ENCODE results near the gene RASSF4.

The RASSF4 gene

DNA sequence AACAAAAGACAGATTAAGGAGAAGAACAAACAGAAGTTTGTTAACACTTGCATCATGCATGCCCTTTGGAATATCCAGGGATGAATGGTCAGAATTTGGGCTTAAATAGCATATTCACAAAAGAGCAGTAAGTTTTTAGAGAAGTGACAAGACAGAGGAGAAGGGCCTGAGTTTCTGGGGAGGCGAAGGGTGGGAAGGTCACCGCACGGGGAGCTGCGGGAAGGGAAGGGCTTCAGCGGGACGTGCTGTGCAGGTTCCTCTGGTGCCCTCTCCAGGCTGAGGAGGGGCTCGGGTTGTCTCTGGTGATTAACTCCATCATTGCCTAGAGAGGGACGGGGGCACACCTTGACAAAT is 30.7 kb downstream of the RASSF4 start:
- no peak for DNase-seq (ENCODE audit: low read depth)

DNA sequence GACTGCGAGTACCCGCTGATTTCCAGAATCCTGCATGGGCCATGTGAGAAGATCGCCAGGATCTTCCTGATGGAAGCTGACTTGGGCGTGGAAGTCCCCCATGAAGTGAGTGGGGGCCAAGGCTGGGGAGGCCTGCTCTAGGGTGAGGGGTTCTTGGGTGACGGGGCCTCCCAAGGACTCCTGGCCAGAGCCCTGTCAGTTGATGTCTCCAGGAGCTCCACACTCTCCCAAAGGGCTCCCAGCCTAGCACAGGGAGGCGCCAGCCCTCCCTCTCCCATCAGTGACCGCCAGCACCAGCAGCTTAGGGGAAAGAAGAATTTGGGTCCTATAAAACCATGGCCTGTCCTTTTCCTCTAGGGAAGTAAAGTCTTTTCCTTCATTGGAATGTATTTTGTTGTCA is 31.4 kb downstream of the RASSF4 start:
- no peak for DNase-seq (ENCODE audit: low read depth)

DNA sequence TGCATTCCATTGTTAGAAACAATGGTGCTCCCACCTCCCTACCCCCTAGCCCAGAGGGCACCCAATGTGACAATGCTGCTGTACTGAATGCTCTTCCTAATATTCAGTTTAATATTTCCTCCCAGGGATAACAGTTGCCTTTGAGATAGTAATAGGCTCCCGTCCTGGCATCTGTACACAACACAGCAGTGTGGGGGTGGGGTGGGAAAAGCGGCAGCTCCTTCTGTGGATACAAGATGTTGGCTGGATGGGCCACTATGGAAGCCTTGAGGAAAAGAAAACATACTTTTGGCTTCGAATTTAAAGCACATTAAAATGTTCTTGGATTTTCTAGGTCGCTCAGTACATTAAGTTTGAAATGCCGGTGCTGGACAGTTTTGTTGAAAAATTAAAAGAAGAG is 32.0 kb downstream of the RASSF4 start:
- DNase-seq (ENCODE audit: low read depth): no peak

DNA sequence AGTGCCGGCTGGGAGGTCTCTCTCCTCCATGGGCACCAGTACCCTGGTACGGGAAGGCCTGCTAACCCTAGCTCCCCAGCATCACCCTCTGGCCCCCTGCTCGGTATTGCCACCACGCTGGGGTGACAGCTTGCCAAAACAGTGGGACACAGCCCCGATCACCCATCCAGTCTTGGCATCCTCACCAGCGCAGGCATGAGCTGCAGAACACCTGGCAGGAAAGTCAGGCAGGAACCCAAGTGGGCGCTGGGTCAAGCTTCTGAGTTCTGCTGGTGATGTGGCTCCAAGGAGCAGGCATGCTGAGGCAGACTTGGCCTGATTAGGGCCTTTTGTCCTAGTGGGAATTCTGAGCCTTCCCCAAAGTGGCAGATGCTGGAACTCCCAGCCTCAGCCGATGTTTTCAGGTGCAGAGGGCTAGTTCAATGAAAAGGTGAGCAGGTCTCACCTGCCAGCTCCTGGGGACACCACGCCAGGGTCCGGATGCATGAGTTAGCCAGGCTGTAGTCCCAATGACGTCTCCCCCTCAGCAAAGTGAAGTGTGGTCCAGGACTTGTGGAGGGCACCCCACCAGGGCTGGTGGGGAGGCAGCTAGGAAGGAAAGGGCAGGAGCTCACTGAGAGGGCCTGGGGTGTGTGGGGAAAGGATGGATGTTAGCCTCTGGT is 32.6 kb downstream of the RASSF4 start:
- no peak for DNase-seq (ENCODE audit: low read depth)

DNA sequence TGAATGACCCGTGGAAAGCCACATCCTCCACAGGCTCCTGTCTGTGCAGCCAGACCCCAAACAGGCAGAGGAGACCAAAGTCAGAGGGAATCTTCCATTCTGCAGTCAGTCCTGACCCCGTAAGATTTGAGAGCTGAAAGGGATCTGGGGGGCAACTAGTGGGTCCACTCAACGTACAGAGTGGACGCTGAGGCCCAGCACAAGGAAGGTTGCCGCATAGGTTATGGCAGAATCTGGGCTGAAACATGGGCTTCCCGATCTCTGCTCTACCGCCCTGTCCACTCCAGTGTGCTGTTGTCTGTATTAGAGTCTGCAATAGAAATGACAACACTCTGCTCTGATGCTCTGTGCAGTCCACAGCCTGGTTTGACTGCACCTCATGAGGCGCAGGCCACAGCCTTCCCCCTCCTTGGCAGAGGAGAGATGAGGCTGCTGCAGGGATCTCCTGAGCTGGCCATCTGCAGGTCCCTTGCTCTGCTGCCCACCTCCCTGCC is 33.2 kb downstream of the RASSF4 start:
- no peak for DNase-seq (ENCODE audit: low read depth)

DNA sequence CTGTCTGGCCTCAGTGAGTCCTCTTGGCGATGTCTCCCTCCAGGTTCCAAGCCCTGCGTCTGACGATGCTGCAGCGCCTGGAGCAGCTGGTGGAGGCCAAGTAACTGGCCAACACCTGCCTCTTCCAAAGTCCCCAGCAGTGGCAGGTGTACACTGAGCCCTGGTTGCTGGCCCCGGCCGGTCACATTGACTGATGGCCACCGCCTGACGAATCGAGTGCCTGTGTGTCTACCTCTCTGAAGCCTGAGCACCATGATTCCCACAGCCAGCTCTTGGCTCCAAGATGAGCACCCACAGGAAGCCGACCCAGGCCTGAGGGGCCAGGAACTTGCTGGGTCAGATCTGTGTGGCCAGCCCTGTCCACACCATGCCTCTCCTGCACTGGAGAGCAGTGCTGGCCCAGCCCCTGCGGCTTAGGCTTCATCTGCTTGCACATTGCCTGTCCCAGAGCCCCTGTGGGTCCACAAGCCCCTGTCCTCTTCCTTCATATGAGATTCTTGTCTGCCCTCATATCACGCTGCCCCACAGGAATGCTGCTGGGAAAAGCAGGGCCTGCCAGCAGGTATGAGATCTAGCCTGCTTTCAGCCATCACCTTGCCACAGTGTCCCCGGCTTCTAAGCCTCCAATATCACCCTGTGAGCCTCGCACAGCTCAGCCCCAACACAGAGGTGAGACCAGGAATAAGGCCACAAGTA is 33.8 kb downstream of the RASSF4 start:
- no peak for DNase-seq (ENCODE audit: low read depth)

DNA sequence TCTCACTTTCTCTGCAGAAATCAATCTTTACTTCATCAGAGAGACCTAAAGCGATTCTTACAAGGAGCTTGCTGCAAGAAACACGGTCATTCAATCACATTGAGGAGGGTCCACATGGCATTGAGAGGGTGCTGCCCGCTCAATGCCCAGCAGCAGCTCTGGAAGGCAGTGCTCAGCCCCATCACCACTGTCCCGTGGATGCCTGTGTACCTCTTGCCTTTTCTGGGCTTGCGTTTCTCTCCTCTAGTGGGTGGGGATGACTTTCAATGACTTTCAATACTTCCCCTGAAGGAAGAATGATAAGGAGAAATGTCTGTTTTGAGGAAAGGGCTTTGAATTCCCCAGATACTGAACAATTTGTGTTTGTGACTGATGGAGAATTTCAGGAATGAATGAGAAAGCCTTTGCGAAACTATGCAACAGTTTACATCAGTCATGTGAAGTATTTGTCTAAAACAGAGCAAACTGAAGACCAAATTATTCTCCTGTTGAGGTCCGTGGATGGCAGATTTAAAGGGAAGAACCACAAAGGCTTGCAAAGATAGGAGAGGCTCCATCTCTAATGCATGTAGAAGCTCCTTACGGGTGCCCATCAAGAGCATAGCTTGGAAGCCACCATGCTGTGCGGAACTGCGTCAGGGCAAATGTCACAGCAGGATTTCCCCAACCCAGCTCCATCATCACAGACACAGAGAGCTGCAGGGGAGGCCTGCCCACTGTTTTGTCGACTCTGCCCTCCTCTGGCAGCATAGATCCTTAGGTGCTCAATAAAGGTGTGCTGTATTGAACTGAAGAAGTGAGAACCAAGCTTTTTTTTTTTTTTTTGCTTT is 34.5 kb downstream of the RASSF4 start:
- no peak for DNase-seq (ENCODE audit: low read depth)

DNA sequence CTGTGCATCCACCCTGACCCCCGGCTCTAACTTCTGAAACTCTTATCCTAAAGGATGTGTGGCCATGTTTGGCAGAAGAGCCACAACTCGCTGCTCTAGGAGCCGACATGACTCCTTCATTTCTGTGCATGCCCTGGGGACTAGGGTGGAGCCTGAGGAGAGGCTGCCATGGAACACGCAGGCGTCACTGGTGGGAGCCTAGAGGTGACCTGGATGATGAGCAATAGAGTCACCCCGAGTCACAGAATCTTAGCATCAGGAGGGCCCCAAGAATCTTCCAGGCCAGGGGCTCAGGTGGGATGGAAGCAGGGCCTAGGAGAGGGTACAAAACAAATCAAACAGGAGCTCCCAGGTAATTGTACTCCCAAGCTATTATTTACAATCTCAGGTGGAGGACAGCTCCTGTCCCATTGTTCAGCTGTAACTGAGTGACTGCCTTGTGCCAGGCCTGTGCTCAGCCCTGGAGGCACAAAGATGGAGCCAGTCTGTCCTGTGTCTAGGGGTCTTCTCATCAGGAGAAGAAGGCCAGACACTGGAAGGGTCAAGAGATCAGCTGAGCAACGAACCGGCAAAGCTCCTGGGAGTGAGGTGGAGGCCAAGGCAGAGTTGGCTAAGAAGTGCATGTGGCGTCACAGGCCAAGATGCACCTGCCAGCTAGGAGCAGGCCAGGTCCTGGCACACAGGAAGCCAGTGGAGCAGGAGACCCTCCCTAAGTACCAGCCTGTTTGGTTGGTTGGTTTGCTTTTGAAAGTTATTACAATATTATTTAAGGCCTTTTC is 35.3 kb downstream of the RASSF4 start:
- no peak for DNase-seq (ENCODE audit: low read depth)

DNA sequence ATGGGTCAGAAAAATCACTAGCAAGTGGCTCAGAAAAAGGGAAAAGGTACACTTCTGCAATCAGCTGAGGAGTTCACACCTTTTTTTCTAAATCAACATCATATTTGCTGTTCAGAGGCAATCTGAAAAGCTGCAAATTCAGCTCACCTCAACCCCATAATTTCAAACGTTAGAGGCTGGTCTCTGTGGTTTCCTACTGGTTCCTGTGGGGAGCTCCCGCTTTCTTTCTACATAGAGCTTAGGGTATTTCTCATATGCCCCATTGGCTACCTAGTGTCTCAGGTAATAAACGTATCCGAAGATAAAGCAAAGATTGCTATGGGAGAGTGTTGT is 35.9 kb downstream of the RASSF4 start:
- no peak for DNase-seq (ENCODE audit: low read depth)

DNA sequence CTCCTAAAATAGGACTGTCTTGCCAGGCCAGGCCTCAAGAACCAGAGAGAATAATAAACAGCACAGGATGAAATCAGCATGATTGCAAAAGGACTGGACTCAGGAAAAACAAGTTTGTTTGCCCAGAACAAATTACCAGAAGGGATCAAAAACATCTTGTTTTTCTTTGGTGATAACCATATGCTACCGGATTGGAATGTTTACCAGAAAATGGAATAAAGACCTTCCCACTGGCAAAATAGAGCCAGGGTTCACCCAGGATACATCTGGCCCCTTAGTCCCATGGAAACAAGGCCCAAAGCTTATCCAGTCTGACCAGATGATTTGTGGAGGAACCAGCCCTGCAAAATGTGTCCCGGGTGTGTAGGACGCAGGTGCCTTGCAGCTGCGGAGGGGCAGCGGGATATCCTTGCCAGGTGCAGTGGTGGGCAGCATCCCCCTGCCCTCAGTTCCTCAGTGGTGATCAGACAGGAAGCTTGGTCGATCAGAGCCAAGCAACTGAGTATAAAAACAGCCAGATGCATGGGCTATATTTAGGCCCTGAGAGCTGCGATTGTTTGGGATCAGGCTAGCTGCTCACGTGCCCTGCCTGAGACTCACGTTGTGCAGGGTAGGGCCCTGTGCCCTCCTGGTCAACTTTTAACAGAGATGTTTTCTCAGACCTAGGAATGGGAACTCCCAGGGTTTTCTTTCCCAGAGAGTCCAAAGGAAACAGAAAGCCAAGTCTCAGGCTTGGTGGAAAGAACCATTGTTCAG is 36.5 kb downstream of the RASSF4 start:
- DNase-seq (ENCODE audit: low read depth): no peak

DNA sequence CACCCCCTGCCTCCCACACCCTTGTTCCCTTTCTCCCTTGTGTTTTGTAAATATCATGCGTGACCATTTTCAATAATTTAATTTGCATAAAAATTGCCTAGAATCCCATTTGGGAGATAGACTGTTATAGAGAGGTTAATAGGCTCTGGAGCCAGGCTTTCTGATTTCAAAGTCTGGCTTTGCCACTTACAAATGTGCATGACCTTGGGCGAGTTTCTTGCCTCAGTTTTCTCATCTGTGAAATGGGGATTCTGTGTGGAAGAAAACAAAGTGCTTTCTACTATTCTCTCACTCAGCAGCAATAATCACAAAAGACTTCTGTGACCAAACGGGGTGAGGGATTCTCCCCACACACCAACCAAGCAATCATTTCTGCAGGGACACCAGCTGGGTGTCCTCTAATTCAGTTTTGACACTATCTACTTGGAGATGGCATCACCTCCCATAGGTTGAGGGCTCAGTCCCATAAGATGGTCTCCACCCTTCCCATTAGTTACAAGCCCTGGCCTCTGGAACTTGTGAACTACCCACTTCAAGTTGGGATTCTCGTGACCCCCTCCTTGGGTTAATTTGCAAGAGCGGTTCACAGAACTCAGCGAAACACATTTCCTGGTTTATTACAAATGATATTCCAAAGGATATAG is 37.6 kb downstream of the RASSF4 start:
- DNase-seq (ENCODE audit: low read depth): no peak

DNA sequence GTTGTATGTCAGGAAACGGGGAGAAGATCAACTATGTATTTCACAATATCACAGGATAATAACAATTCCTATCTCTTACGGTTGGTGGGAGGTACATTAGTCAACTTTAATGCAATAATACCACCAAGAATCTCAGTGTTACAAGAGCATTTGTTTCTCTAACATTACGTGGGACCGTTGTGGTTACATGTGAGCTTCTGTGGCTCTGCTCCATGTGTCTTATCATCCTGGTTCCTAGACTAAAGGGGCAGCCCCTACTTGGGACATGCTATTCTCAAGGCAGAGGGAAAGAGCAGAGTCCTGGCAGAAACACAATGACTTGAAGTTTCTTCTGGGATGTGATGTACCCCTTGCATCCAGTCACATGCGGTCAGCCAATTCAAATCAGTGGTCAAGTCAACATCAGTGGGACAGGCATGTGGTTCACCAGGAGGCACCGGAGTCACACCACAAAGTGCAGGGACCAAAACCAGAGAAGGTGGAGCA is 38.6 kb downstream of the RASSF4 start:
- no peak for DNase-seq (ENCODE audit: low read depth)

DNA sequence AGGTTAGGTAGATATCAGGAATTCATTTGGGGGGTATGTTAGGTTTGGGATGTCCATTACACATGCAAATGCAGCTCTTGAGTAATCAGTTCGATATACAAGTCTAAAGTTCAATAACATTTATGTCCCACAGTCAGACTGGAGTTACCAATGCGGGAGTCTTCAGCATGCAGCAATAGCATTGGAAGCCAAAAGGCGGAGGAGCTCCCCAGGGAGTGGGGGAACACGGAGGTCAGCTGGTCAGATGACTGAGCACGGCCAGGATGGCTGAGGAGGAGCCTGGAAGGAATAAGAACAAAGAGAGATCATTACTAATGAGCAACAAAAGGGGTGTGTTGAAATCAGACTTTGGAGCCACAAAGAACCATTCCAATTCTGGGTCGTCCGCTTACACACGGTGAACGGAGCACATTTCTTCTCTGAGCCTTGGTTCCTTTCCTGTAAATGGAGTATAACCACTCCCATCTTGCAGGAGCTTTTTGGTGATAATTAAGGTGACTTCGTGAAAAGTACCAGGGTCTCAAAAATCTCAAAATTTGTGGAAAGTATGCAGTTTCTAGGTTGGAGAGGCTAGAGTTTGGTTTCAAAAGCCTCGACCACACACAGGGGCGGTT is 40.6 kb downstream of the RASSF4 start:
- no peak for DNase-seq (ENCODE audit: low read depth)

DNA sequence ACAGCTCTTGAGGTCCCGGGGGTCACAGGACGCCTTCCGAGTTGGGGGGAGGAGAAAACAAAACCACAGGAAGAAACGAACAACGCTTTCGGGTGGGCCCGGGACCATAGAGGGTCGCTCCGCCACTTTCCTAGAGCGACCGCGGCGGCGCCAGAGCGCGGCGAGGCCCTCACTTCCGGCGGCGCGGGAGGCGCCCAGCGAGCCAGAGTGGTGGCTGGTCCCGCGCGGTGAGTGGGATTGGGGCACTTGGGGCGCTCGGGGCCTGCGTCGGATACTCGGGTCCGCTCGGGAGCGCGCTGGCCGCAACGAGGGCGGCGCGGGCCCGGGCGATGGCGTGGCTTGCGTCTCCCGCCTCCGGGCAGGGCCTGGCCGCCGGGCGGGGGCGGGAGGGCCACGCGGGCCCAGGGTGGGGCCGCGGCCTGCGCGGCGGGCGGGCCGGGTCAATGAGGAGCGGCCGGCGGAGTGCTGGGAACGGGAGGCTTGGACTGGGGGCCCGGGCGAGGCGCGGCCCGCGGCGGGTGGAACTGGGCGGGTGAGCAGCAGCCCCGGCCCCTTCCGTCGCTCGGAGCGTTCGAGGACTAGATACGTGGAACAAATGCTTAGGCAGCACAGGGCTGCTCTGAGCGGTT is 41.3 kb downstream of the RASSF4 start, which contains the start of gene ZNF22:
TSS of gene ZNF22 (plus strand) at position 172 of the 629 bp plus-strand sequence. CDS start 2,446 bp downstream, outside the sequence.
- peak; percentile 72 for DNase-seq (ENCODE audit: low read depth)

DNA sequence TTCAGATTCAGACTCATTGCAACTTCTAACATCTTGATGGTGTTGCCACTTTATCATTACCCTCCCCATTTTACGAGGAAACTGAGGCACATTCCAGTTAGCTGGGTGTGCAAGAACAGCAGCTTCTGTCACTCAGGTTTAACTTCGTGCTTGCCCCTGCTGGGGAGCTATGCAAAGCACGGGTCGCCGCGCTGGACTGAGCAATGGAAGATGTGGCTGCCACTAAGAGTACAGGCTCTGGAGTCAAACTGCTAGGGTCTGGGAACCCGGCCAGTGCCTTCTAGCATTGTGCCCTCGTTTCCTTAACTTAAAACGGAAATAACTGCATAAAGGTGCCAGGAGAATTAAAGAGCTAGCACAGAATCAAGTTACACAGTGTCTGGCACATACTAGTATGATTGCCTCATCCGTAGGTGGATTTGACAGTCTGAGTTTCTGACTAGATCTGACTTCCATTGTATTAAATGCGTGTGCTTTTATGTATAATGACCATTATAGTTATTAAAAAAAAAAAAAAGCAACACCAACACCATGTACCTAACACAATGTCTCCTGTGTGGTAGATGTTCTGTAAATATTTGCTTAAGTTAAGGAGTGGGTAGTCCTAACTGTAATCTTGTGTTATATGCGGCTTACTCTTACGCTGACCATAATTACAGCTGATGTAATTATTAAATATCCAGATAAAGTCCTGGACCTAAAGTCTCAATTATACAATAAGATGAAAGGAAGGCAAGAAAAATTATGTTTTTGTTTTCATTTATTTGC is 42.0 kb downstream of the RASSF4 start:
- peak; percentile 32 for DNase-seq (ENCODE audit: low read depth)

DNA sequence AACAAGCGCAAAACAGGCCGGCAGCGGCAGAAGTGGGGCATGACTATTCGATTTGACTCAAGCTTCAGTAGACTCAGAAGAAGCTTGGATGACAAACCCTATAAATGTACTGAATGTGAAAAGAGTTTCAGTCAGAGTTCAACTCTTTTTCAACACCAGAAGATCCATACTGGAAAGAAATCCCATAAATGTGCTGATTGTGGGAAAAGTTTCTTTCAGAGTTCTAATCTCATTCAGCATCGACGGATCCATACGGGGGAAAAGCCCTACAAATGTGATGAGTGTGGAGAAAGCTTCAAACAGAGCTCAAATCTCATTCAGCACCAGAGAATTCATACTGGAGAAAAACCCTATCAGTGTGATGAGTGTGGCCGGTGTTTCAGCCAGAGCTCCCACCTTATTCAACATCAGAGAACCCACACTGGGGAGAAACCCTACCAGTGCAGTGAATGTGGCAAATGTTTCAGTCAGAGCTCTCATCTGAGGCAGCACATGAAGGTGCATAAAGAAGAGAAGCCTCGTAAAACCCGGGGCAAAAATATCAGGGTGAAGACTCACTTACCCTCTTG is 43.9 kb downstream of the RASSF4 start:
- no peak for DNase-seq (ENCODE audit: low read depth)

DNA sequence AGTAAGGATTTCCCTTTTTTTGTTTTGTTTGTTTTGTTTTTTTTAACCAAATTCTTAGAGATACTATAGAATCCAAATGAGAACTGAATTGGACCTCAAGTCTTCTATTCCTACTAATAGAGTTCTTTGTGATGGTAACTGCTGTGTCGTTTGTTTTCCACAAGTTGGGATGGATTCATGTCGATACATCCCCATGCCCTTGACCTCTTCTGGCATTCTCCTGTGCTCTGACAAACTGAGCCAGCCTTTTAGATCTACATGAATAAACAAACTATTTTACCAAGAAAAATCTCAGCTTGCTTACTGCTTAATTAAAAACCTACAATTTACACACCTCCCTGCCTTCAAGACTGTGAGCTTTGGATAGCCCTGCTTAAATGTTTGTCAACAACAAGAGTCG is 45.1 kb downstream of the RASSF4 start:
- no peak for DNase-seq (ENCODE audit: low read depth)

DNA sequence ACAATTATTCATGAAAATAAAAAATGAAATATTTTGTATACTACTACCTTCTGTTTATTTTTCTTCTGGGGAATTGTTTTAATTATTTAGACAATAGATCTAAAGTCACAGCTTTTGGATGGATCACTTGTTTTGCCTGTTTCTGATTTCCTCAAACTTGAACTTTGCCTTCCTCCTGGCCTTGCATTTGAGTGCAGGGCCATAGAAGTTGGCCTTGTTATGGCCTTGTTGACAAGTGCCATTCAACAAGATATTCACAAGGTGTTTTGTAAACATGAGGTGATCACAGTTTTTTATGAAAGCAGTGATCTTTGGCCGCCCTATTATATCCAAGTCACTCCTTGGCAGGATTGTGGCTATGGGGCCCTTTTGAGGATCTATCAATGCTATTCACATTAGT is 45.7 kb downstream of the RASSF4 start:
- DNase-seq (ENCODE audit: low read depth): no peak
